ENCODE results near the gene CDK14. TPM values are rescaled to one million over a fixed set of nuclear protein-coding genes. Genes with fewer than 3 reads are reported as not detected.

Gene CDK14
- total and polyA plus RNA-seq, 2 of the 8 experiments (the other 6 are each of a cell fraction or from before 2014, with no cell fraction given): 5.5 to 47.3 TPM

- Histone ChIP-seq H3K27ac (ENCODE audit: low read depth, low read length) (no peak overlapping the region), H2BK12ac (ENCODE audit: low read depth, low read length) (no peak overlapping the region), H4K8ac (ENCODE audit: extremely low read depth, insufficient read depth, low read length) (no peak overlapping the region), H2BK20ac (ENCODE audit: low read length) (no peak overlapping the region), H2BK120ac (replicated peaks; ENCODE audit: low read depth, low read length) (no peak overlapping the region), H3K36me3 (ENCODE audit: control insufficient read depth in 2 of 4, insufficient read depth in 4 of 4, low read length in 3 of 4) (no peaks in the 10 kb centered on the region), H2AK5ac (ENCODE audit: low read depth, low read length) (no peak overlapping the region), H3K9me3 (ENCODE audit: insufficient read depth in 2 of 2, low read depth in 1 of 2, low read length in 1 of 2) (no peaks in the 10 kb centered on the region), H3K56ac (replicated peaks; ENCODE audit: insufficient read length, low read depth, low read length) (no peak overlapping the region), H2BK5ac (ENCODE audit: low read depth, low read length) (no peak overlapping the region), H2BK15ac (ENCODE audit: low read length) (no peak overlapping the region), H3K4ac (replicated peaks; ENCODE audit: insufficient read length, low read depth, low read length) (no peak overlapping the region), H3K27me3 (replicated peaks in 1 of 4; ENCODE audit: control insufficient read depth in 3 of 4, extremely low read depth in 1 of 4, insufficient read depth in 3 of 4, low read length in 3 of 4) (peaks cover 0 to 1% (median 0%) of the 10 kb centered on the region in 4 experiments; a peak in 1 of 7 replicates), H3K79me2 (ENCODE audit: control insufficient read depth in 1 of 2, insufficient read depth in 2 of 2, low read length in 2 of 2) (no peaks in the 10 kb centered on the region), H3K14ac (ENCODE audit: insufficient read length) (no peak overlapping the region), H3K4me1 (replicated peaks in 1 of 4; ENCODE audit: control insufficient read depth in 3 of 4, insufficient read depth in 4 of 4, low read length in 3 of 4) (no peaks in the 10 kb centered on the region), H4K5ac (ENCODE audit: insufficient read length, low read depth, low read length) (no peak overlapping the region), H3K18ac (ENCODE audit: extremely low read depth, low read length) (no peak overlapping the region), H4K91ac (replicated peaks; ENCODE audit: insufficient read length, low read length) (no peak overlapping the region), H4K20me1 (replicated peaks in 1 of 2; ENCODE audit: control insufficient read depth in 1 of 2, insufficient read depth in 2 of 2, low read length in 2 of 2) (no peaks in the 10 kb centered on the region), H3K79me1 (ENCODE audit: low read depth, low read length) (no peaks in the 10 kb centered on the region), H3K23ac (ENCODE audit: insufficient read length) (no peak overlapping the region), H3K4me3 (ENCODE audit: extremely low read depth in 1 of 4, insufficient read depth in 2 of 4, low read depth in 3 of 4, low read length in 4 of 4) (no peak overlapping the region), H3K23me2 (ENCODE audit: low read depth, low read length) (no peaks in the 10 kb centered on the region), H2AFZ (ENCODE audit: low read length) (no peak overlapping the region), H3K9ac (replicated peaks in 1 of 4; ENCODE audit: extremely low read depth in 1 of 4, low read depth in 3 of 4, low read length in 3 of 4) (no peak overlapping the region), H3K4me2 (ENCODE audit: insufficient read depth in 1 of 2, low read depth in 2 of 2, low read length in 2 of 2) (no peak overlapping the region)
- POLR2A ChIA-PET (ENCODE audit: partially characterized antibody): no interaction called here
- FAIRE-seq (no peak), DNase-seq (ENCODE audit: low read depth in 1 of 2, low spot score in 2 of 2) (no peak)
- CTCF ChIA-PET (ENCODE audit: partially characterized antibody): interaction anchor here (1.0 to 3.0 kb wide), 5 partner anchors 8 to 765 kb away, joined by 3 to 16 read pairs (median 5); no protein-coding TSS in a partner anchor
- 88% methylated on average over 1 of the region's 1 CpG; no CpG with 5 or more reads in 1 of the 2 experiments for WGBS, 2 experiments (ENCODE audit: extremely low coverage in 1 of 2, insufficient coverage in 1 of 2, insufficient read length in 1 of 2, insufficient replicate concordance in 2 of 2, low coverage in 1 of 2, low lambda C conversion rate in 2 of 2, missing lambda C conversion rate in 1 of 2)
- TF ChIP-seq RNF2 (IDR thresholded peaks at IDR 0.05; ENCODE audit: borderline replicate concordance, low read depth, low read length, missing control alignments, poor library complexity, severe bottlenecking): no peak
- TF ChIP-seq NRF1 (IDR thresholded peaks at IDR 0.05; ENCODE audit: low read depth, low read length): no peak
- no peak for TF ChIP-seq E2F6 (IDR thresholded peaks at IDR 0.05)
- TF ChIP-seq CREB1 (IDR thresholded peaks at IDR 0.05): no peak
- no peak for TF ChIP-seq CHD1 (IDR thresholded peaks at IDR 0.05; ENCODE audit: low read depth, low read length)
- no peak for TF ChIP-seq CBX5 (IDR thresholded peaks at IDR 0.05; ENCODE audit: low read depth, low read length)
- no peak for TF ChIP-seq FOSL1 (IDR thresholded peaks at IDR 0.05; ENCODE audit: insufficient read depth, low read depth, low read length)
- no peak for TF ChIP-seq RAD21 (IDR thresholded peaks at IDR 0.05 in 1 of 2, conservative IDR thresholded peaks at IDR 0.05 in 1 of 2; ENCODE audit: low read depth in 2 of 2, low read length in 2 of 2)
- TF ChIP-seq ASH2L (IDR thresholded peaks at IDR 0.05; ENCODE audit: low read length): no peak
- TF ChIP-seq BCL11A (IDR thresholded peaks at IDR 0.05; ENCODE audit: low read depth in 2 of 2, low read length in 2 of 2): no peak
- TF ChIP-seq KDM5A (IDR thresholded peaks at IDR 0.05; ENCODE audit: low read length): no peak
- TF ChIP-seq SAP30 (IDR thresholded peaks at IDR 0.05; ENCODE audit: insufficient read depth, insufficient replicate concordance, low read length): no peak
- no peak for TF ChIP-seq JUN (IDR thresholded peaks at IDR 0.05; ENCODE audit: low read depth, low read length)
- TF ChIP-seq TCF12 (IDR thresholded peaks at IDR 0.05; ENCODE audit: low read depth, low read length): no peak
Measured at GRCh38 chr7:91088156-91088555, 492.0 kb downstream of the CDK14 start.
